22Rv1 (cell line): Measurements from ENCODE around the gene NFASC.

Source experiments
- H3K27ac ChIP-seq: fragments of 450-650 bp; 2 replicates; pipeline ENCODE4 v1.5.1; 2017
- ZFX ChIP-seq: fragments of 450-650 bp; IDR thresholded peaks from 2 replicates; pipeline ENCODE4 v1.6.1; 2017; ENCODE audit warnings: antibody characterized with exemption, borderline replicate concordance
- TF ChIP-seq, protein P1 (sequence below): fragments of 450-650 bp; IDR thresholded peaks from 2 replicates; pipeline ENCODE4 v1.5.1; 2017; ENCODE audit warnings: mild to moderate bottlenecking

The NFASC gene

GRCh38 chr1:205015241-205015640 is 144.6 kb downstream of the NFASC start:
- no peak overlapping the region for H3K27ac ChIP-seq
- TF ChIP-seq, protein P1, sequence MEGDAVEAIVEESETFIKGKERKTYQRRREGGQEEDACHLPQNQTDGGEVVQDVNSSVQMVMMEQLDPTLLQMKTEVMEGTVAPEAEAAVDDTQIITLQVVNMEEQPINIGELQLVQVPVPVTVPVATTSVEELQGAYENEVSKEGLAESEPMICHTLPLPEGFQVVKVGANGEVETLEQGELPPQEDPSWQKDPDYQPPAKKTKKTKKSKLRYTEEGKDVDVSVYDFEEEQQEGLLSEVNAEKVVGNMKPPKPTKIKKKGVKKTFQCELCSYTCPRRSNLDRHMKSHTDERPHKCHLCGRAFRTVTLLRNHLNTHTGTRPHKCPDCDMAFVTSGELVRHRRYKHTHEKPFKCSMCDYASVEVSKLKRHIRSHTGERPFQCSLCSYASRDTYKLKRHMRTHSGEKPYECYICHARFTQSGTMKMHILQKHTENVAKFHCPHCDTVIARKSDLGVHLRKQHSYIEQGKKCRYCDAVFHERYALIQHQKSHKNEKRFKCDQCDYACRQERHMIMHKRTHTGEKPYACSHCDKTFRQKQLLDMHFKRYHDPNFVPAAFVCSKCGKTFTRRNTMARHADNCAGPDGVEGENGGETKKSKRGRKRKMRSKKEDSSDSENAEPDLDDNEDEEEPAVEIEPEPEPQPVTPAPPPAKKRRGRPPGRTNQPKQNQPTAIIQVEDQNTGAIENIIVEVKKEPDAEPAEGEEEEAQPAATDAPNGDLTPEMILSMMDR, result no peak
- TF ChIP-seq ZFX, result no peak

DNA sequence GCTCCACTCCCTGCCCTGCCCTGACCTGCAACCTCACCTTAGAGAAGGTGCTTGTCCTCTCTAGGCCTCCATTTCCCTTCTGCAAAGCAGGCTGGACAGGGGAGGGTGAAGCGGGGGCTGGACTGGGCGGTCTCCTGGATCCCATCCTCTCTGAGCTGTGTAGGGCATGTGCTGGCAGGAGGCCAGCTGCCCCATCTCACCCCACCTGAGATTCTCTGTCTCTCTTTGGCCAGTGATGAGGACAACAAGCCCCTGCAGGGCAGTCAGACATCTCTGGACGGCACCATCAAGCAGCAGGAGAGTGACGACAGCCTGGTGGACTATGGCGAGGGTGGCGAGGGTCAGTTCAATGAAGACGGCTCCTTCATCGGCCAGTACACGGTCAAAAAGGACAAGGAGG is 145.4 kb downstream of the NFASC start:
- H3K27ac ChIP-seq, result no peak overlapping the region
- TF ChIP-seq, protein P1, result no peak
- TF ChIP-seq ZFX, result no peak

- TF ChIP-seq ZFX, result no peak
- TF ChIP-seq, protein P1, result no peak
- no peak overlapping the region for H3K27ac ChIP-seq
Observed at GRCh38 chr1:205016584-205016983, 145.9 kb downstream of the NFASC start.

GRCh38 chr1:205017001-205017400 is 146.3 kb downstream of the NFASC start:
- TF ChIP-seq ZFX, result no peak
- TF ChIP-seq, protein P1, result no peak
- no peak overlapping the region for H3K27ac ChIP-seq

DNA sequence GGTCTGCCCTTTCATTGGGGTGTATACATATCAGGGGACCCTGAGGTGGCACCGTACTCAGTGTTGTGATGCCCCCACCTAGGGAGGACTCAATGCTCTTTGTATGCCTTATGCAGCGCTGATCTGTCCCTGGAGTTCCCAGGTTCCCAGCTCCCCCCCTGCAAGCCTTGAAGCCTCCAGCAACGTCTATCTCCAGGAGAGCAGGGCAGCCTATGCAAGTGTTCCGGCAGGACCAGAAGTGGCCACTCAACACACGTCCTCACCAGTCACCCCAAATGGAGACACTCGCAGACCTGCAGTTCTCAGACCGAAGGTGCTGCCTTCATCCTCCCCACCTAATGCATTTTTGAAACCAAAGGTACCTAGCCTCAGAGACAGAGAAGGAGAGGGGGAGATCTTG is 147.1 kb downstream of the NFASC start:
- TF ChIP-seq, protein P1, result no peak
- TF ChIP-seq ZFX, result no peak
- no peak overlapping the region for H3K27ac ChIP-seq

DNA sequence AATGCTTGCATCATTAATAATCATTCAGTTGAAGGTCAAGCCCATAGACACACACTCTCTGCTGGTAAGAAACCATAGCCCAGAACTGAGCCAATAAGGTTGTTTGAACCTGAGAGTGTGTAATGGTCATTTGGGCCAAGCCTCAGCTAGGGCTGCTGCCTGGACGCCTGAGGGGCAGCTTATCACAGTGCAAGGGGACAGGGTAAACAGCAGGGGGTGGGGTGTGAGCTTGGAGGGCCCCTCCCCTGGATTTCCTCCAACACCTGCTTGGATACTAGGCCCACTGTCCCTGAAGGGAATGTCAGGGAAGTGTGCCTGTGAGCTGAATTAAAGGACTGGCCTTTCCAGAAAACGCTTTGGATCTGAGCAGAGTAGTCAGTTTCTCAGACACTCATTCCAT is 147.7 kb downstream of the NFASC start:
- H3K27ac ChIP-seq, result no peak overlapping the region
- no peak for TF ChIP-seq ZFX
- TF ChIP-seq, protein P1, result no peak

DNA sequence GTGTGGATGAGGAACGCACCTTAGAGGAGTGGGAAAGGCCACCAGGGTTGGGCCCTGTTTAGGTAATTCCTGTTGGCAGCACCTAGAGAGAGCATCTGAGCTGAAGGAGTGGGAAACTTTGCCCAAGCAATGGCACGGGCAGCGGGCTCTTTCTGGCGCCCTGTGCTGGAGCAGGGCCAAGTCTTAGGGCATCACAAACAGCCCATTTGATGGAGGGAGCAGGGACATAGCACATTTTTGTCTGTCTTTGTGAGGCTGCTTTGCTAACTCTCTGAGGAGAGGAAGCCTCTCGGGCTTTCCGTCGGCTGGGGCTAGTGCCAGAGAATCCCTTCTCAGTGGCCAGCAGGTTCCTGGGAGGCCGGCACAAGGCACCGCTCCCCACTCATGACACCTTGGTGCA is 149.8 kb downstream of the NFASC start:
- TF ChIP-seq, protein P1, result no peak
- TF ChIP-seq ZFX, result no peak
- no peak overlapping the region for H3K27ac ChIP-seq
